Heart right ventricle (tissue), 16 donors: ENCODE measurements around the gene MTERF4. TPM values are rescaled to one million over a fixed set of nuclear protein-coding genes. Genes with fewer than 3 reads are reported as not detected.

Experiments
- ATAC-seq, 8 donors: fragments of 200-7000 bp; cut with Tn5 transposase; one replicate each; pipeline ENCODE4 v1.9.1; 2020; ENCODE audit warnings: mild to moderate bottlenecking in 8 of 8, moderate library complexity in 8 of 8, moderate number of reproducible peaks in 1 of 8
- DNase-seq, 2 donors: peaks; one replicate each; pipeline ENCODE4 v3.0.0-alpha.2; 2020
- H3K27ac ChIP-seq, 10 donors: fragments of 200-600 bp; sonication (generic) in 2 of 10; one replicate each; pipeline versions ENCODE4 v1.5.0 to v1.8.0; 2020 to 2022; ENCODE audit warnings: mild to moderate bottlenecking in 3 of 10
- H3K27me3 ChIP-seq, 7 donors: fragments of 200-600 bp; one replicate each; pipeline ENCODE4 v1.8.0; 2021 to 2022; ENCODE audit warnings: mild to moderate bottlenecking in 2 of 7
- H3K36me3 ChIP-seq, 9 donors: fragments of 200-600 bp; sonication (generic) in 1 of 9; one replicate each; pipeline versions ENCODE4 v1.5.0 to v1.8.0; 2020 to 2022; ENCODE audit warnings: mild to moderate bottlenecking in 2 of 9
- H3K4me1 ChIP-seq, 9 donors: fragments of 200-600 bp; sonication (generic) in 1 of 9; one replicate each; pipeline versions ENCODE4 v1.5.0 to v1.8.0; 2020 to 2022; ENCODE audit warnings: mild to moderate bottlenecking in 4 of 9
- H3K4me3 ChIP-seq, 10 donors: fragments of 200-600 bp; sonication (generic) in 2 of 10; one replicate each; pipeline versions ENCODE4 v1.5.0 to v1.8.0; 2020 to 2022; ENCODE audit warnings: mild to moderate bottlenecking in 7 of 10, moderate library complexity in 2 of 10
- H3K9me3 ChIP-seq, 11 donors: fragments of 200-600 bp in 10 of 11; sonication (generic) in 2 of 11; one replicate each; pipeline versions ENCODE4 v1.5.0 to v1.8.0; 2013 to 2022; ENCODE audit warnings: mild to moderate bottlenecking in 2 of 11, control low read depth in 1 of 11, moderate library complexity in 1 of 11
- WGBS, 2 donors: extraction: QIAGEN DNeasy Blood & Tissue Kit; methylation state at CpG; one replicate each; pipeline ENCODE4 v1.1.7; 2013; ENCODE audit warnings: inconsistent platforms in 1 of 2; 5-methylcytosine and 5-hydroxymethylcytosine counted together
- intact Hi-C, 10 donors: fragments of 100-400 bp; cut with DNase I; formaldehyde crosslinking; loops; one replicate each; pipeline versions ENCODE4 v1.11.1 to v1.14.2; 2022
- polyA plus RNA-seq, 2 donors: library from polyadenylated mRNA; stranded (reverse); fragments of 200-250 nt; gene quantifications; one replicate each; pipeline ENCODE4 v1.2.3, GENCODE V29; 2013
- total RNA-seq, 10 donors: library from RNA; stranded (reverse); fragmentation: NEBNext Ultra II Directional in 3 of 10; extraction: Animal tissue kit (Norgen Biotek cat#: 25700) in 3 of 10; gene quantifications; one replicate each; pipeline versions ENCODE4 v1.2.1 to v1.2.4, GENCODE V29; 2021 to 2023
- TF ChIP-seq, protein P1 (sequence below), 9 donors: fragments of 200-600 bp; sonication (generic) in 2 of 9; IDR thresholded peaks; one replicate each; pipeline versions ENCODE4 v1.5.0 to v1.8.0; 2021 to 2022; ENCODE audit warnings: antibody characterized with exemption in 9 of 9, mild to moderate bottlenecking in 5 of 9, moderate library complexity in 1 of 9
- donor health status: Arrhythmogenic right ventricular cardiomyopathy.
- donor health status: ischemic (EF 13 %, LVEDD 7.1; RV severe dilation, severe dysfunction).
- donor health status: healthy with polysubstance abuse.
- donor health status: DM: no; HTN: yes; CAD: no.
- donor health status: DM: no; HTN: no; CAD: no.
- donor health status: ischemic (EF 25% LVEDD 6.9; RV normal size, moderate dysfunction).
- donor health status: ischemic (EF 25% LVEDD 5.7; RV mildly dilated, moderate dysfunction).
- donor health status: healthy.
- donor health status: DM: yes; HTN: yes; CAD: no.
- donor health status: Ischemic cardiomyopathy.
- donor health status: ischemic (EF 35%, LVEDD 5.7; RV mildly dilated, moderate dysfunction).
- donor health status: nonischemic (EF 11% LVEDD 7.7; RV severe dilation, severe dysfunction).
- donor health status: DM: yes; HTN: yes; CAD: no.
- donor health status: PGD.
- donor health status: ischemic (EF 29% LVEDD 5.4; RV normal size, mild dysfunction).
- donor health status: nonischemic (EF 23%, LVEDD 6.1; RV moderate dilation, normal function).

The MTERF4 gene
- total and polyA plus RNA-seq, 12 donors = 18.5 to 27.1 (median 23.1) TPM

DNA sequence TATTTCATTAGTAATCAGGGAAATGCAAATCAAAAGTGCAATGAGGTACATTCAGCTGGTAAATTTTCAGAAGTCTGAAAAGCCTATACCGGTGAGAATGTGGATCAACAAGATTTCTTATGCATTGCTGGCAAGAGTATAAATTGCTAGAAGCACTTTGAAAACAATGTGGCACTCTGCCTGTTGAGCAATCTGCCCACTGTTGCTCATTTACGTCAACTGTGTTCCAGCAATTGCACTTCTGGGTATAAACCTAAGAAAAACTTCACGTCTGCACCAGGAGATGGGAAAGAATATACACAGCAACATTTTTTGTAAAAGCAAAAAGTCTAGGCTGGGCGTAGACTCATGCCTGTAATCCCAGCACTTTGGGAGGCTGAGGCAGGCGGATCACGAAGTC lies 40.8 kb downstream of the MTERF4 start:
- no peak for ATAC-seq
- H3K36me3 ChIP-seq = peaks cover 0 to 11% (median 0%) of the 10 kb centered on the region in 9 donors
- 84 to 85% methylated on average over 6 of the region's 6 CpGs for WGBS, 2 donors
- H3K27ac ChIP-seq = no peak overlapping the region
- peaks cover 0 to 4% (median 0%) of the 10 kb centered on the region in 9 donors for H3K4me1 ChIP-seq
- no peak overlapping the region for H3K4me3 ChIP-seq
- peaks cover 0 to 9% (median 0%) of the 10 kb centered on the region in 7 donors for H3K27me3 ChIP-seq
- intact Hi-C loops = no loop called here
- TF ChIP-seq, protein P1, sequence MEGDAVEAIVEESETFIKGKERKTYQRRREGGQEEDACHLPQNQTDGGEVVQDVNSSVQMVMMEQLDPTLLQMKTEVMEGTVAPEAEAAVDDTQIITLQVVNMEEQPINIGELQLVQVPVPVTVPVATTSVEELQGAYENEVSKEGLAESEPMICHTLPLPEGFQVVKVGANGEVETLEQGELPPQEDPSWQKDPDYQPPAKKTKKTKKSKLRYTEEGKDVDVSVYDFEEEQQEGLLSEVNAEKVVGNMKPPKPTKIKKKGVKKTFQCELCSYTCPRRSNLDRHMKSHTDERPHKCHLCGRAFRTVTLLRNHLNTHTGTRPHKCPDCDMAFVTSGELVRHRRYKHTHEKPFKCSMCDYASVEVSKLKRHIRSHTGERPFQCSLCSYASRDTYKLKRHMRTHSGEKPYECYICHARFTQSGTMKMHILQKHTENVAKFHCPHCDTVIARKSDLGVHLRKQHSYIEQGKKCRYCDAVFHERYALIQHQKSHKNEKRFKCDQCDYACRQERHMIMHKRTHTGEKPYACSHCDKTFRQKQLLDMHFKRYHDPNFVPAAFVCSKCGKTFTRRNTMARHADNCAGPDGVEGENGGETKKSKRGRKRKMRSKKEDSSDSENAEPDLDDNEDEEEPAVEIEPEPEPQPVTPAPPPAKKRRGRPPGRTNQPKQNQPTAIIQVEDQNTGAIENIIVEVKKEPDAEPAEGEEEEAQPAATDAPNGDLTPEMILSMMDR (IDR thresholded peaks at IDR 0.05) = no peak
- H3K9me3 ChIP-seq = no peaks in the 10 kb centered on the region
- no peak for DNase-seq

DNA sequence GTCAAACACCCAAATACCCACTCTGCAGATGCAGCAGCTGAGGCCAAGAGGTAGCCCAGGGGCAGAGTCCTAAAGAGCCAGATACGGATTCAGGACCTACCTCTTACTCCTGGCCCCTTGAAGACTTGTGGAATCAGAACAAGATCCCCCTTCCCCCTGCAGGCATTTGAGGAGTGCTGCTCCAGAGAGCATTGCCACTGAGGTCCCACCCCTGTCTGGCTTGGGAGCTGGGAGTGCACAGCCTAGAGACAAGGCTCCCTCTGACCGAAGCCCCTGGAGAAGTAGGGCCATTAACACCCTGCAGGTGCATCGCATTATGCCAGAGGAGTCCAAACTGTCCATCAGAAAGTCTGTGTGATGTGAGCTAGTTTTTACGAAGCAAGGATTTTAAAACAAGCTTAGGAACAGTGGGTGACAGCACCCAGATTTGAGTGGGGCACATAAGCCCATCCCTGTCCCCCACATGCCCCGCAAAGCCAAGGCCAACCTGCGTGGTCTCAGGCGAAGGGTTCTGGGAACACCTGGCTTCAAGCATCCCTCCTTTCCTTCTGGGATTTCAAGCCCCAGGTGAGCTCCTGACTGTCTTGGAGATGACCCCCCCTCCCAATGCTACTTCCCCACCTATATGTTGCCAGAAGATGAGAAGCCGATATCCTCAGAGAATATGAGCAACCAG lies 48.4 kb downstream of the MTERF4 start:
- 95 to 97% methylated on average over 8 of the region's 8 CpGs for WGBS, 2 donors
- Histone ChIP-seq H3K4me1 (no peaks in the 10 kb centered on the region), H3K4me3 (no peak overlapping the region), H3K27ac (no peak overlapping the region), H3K9me3 (no peaks in the 10 kb centered on the region), H3K36me3 (peaks cover 0 to 51% (median 2%) of the 10 kb centered on the region in 9 donors), H3K27me3 (no peaks in the 10 kb centered on the region)
- DNase-seq (no peak), ATAC-seq (no peak)
- intact Hi-C loops = no loop called here
- TF ChIP-seq, protein P1 (IDR thresholded peaks at IDR 0.05) = no peak

DNA sequence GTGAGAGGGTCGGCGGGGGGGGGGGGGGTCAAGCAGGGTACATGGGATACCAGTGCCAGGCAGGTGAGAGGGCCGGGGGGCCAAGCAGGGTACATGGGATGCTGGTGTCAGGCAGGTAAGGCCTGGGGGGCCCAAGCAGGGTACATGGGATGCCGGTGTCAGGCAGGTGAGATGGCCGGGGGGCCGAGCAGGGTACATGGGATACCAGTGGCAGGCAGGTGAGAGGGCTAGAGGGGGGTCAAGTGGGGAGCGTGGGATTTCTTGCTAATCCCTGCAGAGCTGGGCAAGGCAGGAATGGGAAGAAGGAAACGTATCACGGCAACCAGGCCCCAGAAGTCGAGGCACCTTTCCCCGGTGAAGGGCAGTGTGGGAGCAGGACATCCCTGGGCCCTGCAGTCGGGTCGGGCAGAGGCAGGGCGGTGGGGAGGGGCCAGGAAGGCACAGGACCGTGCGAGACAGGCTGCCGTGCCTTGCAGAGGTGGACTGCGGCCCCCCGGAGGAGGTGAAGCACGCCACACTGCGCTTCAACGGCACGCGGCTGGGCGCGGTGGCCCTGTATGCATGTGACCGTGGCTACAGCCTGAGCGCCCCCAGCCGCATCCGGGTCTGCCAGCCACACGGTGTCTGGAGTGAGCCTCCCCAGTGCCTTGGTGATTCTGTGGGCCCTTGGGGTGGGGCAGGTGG lies 49.3 kb downstream of the MTERF4 start:
- no peak overlapping the region for H3K27ac ChIP-seq
- H3K27me3 ChIP-seq = no peaks in the 10 kb centered on the region
- H3K36me3 ChIP-seq = peaks cover 0 to 51% (median 6%) of the 10 kb centered on the region in 9 donors
- TF ChIP-seq, protein P1 (IDR thresholded peaks at IDR 0.05) = no peak
- no peak overlapping the region for H3K4me3 ChIP-seq
- H3K4me1 ChIP-seq = no peaks in the 10 kb centered on the region
- intact Hi-C loops = no loop called here
- H3K9me3 ChIP-seq = no peaks in the 10 kb centered on the region
- ATAC-seq (peak in 1 of 8 donors; percentile 28), DNase-seq (peak in 1 of 2 donors; percentile 13)
- 87 to 93% methylated on average over 30 to 31 of the region's 31 CpGs for WGBS, 2 donors

DNA sequence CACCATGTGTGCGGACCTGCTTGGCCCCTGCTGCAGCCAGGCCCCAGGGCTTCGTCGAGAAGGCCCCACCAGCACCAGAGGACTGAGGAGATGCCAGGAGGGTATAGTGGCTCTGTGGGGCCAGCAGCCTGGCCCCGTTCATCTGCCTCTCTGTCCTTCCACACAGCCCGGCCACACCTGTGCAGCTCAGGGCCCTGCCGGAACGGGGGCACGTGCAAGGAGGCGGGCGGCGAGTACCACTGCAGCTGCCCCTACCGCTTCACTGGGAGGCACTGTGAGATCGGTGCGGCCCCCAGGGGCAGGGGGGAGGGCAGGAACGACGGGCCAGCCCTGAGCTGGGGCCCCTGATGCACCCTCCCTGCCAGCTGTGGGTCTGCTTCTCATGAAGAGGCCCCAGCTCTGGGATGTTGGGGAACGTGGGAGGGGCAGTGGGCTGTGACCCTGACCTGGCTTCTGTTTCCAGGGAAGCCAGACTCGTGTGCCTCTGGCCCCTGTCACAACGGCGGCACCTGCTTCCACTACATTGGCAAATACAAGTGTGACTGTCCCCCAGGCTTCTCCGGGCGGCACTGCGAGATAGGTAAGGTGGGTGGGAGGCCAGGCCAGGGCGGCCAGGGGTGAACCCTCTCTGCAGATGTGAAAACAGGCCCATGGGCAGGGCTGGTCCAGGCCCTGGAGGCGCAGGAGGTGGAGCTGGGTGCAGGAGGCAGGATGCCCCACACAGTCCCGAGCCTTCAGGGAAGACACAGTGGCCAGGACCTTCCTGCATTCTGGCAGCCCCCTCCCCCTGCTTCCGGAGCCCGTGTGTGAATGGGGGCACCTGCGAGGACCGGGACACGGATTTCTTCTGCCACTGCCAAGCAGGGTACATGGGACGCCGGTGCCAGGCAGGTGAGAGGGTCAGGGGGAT lies 50.3 kb downstream of the MTERF4 start:
- Histone ChIP-seq H3K4me3 (no peak overlapping the region), H3K27ac (no peak overlapping the region), H3K9me3 (no peaks in the 10 kb centered on the region), H3K27me3 (no peaks in the 10 kb centered on the region), H3K4me1 (no peaks in the 10 kb centered on the region), H3K36me3 (peaks cover 0 to 51% (median 6%) of the 10 kb centered on the region in 9 donors)
- ATAC-seq = peak in 1 of 8 donors; percentile 19
- peak in 1 of 2 donors; percentile 5 for DNase-seq
- intact Hi-C loops = no loop called here
- 90 to 91% methylated on average over 33 of the region's 33 CpGs for WGBS, 2 donors
- TF ChIP-seq, protein P1 (IDR thresholded peaks at IDR 0.05) = no peak
